ENCODE measurements around the gene IKZF1.

Gene IKZF1

GRCh38 chr7:50283731-50284130, 20.8 kb upstream of the IKZF1 start:
- no peak for DNase-seq (ENCODE audit: low read depth in 2 of 2)

DNA sequence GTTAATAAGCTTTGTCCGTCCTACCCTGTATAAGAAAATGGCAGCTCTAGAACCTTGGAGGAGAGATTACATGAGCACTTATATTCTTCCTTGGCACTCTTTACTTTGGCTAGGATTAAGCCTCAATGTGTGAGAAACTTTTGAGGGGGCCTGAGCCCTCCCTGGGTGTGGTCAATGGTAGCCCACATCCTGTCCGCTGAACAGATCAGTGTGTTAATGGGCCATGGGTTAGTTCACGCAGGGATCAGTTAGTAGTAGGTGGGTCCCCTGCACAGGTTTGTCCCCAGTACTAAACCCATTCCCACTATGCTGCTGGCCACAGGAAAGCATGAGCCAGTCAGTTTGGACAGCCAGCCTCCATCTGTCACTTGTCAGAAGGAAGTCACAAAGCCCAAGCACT, 20.2 kb upstream of the IKZF1 start:
- DNase-seq (ENCODE audit: low read depth in 2 of 2) = no peak

GRCh38 chr7:50285269-50285668, 19.2 kb upstream of the IKZF1 start:
- DNase-seq (ENCODE audit: low read depth in 2 of 2) = no peak

GRCh38 chr7:50287129-50287528, 17.4 kb upstream of the IKZF1 start:
- DNase-seq (ENCODE audit: low read depth in 2 of 2) = no peak

- no peak for DNase-seq (ENCODE audit: low read depth in 2 of 2)
Measured at GRCh38 chr7:50292165-50292757, 12.3 kb upstream of the IKZF1 start.

GRCh38 chr7:50292763-50293162, 11.8 kb upstream of the IKZF1 start:
- DNase-seq (ENCODE audit: low read depth in 2 of 2) = no peak

- no peak for DNase-seq (ENCODE audit: low read depth in 2 of 2)
Measured at GRCh38 chr7:50293509-50294179, 10.9 kb upstream of the IKZF1 start.

DNA sequence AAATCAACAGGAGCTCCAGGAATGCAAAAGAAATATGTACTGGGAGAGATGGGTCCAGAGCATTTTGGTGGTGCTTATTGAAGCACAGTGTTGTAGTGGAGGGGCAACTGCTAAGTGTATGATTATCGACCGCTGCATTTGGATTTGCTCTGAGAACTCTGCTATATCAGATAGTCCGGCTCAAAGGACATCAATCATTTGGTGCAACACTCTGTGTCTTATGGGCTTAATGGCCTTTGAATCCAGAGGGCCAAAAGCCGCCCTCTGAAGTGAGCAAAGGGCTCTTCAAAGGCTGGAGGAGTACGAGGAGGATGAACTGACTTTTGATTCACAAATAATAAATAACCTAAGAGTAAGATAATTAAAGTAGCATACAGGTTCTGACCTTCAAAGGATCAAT, 9.4 kb upstream of the IKZF1 start:
- DNase-seq (ENCODE audit: low read depth in 2 of 2) = no peak

GRCh38 chr7:50296799-50297198, 7.7 kb upstream of the IKZF1 start:
- DNase-seq (ENCODE audit: low read depth in 2 of 2) = no peak

DNA sequence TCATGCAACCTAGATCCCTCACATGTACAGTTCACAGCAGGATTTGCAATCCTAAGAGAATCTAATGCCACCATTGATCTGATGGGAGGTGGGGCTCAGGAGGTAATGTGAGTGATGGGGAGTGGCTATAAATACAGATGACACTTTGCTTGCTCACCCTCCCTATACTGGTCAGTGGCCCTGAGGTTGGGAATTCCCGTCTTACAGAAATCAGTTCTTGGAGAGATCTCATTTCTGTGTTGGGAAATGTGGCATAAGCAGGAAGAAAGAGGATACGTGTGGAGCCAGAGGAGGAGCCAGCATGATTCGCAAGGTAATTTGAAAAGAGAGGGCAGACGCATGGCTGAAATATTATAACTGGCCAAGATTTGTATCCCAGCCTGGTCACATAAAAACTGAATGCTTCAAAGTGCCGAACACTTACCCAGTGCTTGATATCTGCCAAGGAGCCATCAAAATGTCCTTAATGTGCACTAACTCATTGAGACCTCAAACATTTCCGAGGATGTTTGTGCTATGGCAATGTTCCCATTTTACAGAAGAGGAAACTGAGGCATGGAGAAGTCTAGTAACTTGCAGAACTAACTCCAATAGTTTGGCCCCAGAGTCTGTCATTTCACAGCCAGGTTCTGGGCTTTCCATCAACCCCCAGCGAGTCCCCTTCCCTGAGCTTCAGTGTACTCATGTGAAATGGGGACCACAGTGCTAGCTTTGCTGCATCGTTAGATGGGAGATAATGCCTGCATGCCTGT, 5.5 kb upstream of the IKZF1 start:
- no peak for DNase-seq (ENCODE audit: low read depth in 2 of 2)

- DNase-seq (ENCODE audit: low read depth in 2 of 2) = no peak
Measured at GRCh38 chr7:50300336-50300735, 4.2 kb upstream of the IKZF1 start.

DNA sequence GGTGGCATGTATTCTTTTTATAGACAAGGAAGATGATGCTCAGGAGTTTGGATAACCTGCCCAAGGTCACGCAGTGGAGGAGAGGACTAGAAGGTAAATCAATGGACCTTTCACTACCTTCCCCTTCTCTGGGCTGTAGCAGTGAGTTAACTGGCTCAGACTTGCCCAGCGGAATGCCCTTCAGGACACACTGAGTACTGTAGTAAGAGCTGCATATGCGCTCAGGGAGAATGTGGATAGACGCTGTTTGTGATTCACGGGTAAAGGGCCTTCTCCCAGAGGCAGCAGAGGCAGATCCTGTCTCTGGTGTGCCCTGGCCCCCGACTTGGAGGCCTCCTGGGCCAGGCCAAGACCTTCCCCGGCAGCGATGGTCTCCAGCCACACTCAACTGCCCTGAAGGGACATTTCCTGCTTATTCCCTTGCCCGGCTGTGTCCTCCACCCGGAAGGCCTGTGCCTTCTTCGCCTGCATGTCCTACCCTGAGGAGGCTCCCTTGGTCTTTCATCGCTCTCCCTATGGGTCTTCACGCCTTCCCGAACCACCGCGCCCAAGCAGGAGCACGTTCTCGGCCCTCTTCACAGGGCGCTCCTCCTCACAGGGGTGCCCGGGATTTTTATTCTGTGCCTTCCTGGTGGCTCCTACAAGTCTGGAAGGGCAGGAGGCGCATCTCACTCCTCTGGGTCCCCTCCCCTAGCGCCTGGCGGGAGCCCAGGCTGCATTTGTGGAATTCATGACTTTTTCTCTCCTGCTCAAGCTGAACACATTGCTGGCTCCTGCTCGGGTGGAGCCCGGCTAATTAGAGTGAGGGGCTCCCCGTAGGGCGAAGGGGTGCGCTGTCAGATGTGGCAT, 1.8 kb upstream of the IKZF1 start:
- DNase-seq (ENCODE audit: low read depth in 2 of 2) = no peak

DNA sequence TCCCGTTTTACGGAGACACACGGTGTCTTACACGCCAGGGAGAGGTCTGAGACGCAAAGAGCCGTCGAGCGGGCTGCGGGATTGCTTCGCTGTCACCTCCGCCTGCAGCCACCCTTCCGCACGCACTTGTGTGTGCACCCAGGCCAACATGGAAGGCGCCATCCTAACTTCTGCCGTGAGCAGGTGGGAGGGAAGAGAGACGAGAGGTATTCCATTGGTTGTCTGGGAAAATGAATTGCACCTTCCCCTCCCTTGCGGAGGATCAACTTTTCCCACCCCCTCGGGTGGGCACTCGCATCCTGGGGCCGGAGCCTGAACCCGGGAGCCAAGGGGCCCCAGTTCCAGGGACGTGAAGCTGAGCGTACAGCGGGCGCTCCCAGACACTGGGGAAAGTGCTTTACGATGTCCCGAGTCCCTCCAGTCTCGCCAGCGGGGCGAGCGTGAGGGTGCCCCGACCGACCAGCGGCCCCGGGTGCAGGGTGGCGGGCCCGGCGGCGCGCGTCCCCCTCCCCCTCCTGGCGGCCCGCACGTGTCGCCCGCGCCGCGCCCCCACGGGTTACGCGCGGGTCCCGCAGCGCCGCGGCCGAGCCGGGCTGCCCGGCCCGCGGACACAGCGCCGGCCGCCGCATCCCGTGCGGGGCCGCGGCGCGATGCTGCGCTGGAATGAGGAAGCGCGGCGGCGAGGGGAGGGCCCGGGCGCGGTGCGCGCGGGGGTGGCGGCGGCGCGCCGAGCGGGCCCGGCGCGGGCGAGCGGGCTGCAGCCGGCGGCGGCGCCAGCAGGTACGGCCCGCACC, 984 bp upstream of the IKZF1 start:
- no peak for DNase-seq (ENCODE audit: low read depth in 2 of 2)

GRCh38 chr7:50304911-50305582, 531 bp downstream of the IKZF1 start:
- DNase-seq (ENCODE audit: low read depth in 2 of 2) = no peak

DNA sequence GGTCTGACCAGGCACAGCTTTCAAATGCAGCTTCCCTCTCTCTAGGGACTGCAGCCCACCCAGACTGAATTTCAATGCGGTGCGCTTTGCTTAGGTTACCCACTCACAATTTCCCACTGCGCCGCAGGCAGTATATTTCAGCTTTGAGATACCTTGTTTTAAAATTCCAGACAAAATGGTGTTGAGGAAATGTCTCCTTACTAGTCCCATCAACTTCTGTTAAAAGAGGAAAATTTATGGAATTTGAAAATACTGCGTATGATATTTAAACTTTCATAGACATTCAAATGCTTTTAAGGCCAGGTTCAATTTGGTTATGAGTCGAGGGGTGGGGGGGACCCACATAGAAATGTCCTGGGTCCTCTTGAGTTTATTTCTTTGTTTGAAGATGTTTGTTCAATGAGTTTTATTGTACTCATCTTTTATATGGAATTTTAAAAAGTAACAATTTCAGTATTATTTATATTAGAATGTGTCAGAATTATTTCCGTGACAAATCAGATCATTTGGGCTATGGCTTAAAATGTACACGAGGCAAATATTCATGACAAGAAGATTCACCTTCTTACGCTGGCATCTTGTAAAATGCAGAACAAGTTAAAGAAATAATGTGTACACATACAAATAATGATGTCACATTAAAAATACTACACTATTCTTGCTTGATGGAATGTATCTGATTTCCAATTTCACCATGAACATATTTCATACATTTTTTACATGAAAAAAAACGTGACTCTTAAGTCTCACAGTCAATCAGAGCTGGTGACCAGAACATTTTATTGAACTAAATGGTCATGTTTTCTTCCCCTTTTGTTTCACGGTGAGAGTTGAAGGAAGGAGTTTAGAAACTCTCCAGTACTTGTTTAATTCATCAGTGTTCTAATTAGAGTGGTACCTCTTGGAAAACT, 1.3 kb downstream of the IKZF1 start:
- DNase-seq (ENCODE audit: low read depth in 2 of 2) = no peak

GRCh38 chr7:50306494-50307367, 2.2 kb downstream of the IKZF1 start:
- no peak for DNase-seq (ENCODE audit: low read depth in 2 of 2)

- DNase-seq (ENCODE audit: low read depth in 2 of 2) = no peak
Measured at GRCh38 chr7:50307368-50308032, 3.0 kb downstream of the IKZF1 start.

DNA sequence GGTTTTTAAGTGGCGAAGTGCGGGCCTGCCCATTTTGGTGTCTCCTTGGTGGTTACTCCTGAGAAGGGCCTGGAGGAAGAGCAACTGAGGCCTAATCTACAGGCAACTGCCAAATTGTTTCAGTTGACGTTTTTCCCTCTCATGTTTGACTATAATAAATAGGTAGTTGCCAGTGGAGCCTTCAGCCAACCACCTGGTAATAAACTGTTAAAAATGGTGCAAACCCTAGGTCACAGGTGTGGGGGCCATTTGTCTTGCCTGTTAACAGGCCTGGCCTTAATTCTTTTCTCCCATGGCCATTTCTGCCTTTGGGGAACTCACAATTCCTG, 3.7 kb downstream of the IKZF1 start:
- no peak for DNase-seq (ENCODE audit: low read depth in 2 of 2)

Data from stimulated activated CD8-positive, alpha-beta memory T cell treated with anti-CD3 and anti-CD28 coated beads, Interleukin-7, amount 100 ng/mL, for 1 hour (primary cell).